Amniotic epithelial cell (primary cell): ENCODE measurements around the gene CLRN1.

ENCODE experiments used
- DNase-seq: peaks from one replicate; pipeline ENCODE4 v3.0.0-alpha.2; 2010; ENCODE audit warnings: low read depth

CLRN1 gene

DNA sequence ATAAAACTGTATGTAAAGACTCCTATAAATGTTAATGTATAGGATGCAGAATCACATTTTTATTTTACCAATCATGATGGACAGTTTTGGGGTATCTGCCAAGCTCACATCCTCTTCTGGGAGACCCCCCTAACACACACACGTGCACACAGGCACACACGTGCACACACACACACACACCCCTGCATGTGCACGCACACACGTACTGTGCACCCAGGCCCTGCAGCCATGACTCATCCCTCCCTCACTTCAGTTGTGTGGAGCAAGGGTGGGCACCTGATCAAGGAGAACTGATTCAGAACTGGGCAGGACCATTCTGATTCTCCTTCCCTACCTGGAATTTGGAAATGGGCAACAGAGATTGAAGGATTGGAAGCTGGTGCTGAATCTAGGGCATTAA lies 51.3 kb downstream of the CLRN1 start:
- DNase-seq: no peak

DNA sequence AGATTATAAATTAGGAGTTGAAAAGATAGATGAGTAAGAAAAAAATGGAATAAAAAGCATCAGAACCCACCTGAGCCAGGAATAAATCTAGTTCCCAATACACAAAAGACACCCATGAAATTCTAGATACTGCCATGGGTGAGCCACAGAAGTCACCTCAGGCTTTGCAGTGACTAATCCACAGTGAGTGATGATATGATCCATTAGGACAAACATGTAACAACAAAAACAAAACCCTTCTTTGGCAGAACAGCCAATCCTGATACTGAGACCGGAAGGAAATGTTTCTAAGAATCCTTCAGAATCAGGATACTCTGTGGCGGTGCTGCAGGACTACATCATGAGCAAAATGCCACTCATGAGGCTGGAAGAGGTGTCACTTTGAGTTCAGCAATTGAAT lies 52.3 kb downstream of the CLRN1 start:
- DNase-seq: no peak

DNA sequence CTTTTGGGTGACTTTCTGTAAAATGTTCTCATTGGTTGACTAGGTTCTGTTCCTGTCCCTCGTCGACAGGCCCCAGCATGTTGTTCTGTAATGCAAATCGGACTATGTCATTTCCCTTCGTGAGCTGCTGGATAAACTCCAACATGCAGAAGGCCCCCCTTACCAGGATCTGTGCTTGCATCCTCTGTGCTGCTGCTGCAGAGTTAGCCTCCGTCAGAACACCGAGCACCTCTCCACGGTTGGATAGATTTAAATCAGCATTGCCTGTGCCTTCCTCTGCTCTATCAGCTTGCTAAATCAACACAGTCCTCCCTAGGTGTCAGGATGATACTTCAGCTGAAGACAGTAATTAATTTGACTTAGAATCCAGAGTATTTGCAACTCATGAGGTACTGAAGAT lies 54.6 kb downstream of the CLRN1 start:
- DNase-seq: no peak

DNA sequence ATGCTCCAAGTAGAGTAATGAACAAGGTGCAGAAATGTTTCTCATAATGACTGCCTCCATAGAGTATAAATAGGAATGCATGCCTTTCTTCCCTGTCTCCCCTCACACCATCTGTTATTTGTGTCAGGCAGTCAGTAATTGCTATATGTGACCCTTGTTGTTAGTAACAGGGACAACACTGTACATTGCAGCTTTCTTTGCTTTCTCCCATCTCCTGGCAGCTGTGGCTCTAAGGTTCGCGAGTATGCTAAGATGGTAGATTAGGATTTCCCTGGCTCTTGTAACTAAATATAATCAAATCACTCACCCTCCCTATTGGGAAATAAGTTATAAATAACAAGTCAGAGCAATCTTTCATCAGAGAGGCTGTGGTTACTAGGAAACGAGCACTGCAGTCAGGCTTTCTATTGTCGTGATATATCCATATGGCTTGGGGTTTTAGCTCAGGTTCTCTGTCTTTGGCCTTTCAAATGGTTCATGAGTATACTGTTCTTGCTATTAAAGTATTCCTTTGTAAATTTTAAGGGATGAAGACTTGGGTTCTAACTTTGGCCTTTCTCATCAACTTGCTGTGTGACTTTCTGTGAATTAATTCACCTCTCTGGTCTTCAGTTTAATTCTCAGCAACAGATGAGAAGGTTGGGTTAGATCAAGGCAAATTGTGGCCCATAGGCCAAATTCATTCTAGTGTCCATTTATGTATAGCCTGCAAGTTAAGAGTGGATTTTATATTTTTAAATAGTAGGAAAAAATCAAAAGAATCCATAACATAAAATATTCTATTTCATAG lies 59.2 kb downstream of the CLRN1 start:
- DNase-seq: peak; percentile 34

DNA sequence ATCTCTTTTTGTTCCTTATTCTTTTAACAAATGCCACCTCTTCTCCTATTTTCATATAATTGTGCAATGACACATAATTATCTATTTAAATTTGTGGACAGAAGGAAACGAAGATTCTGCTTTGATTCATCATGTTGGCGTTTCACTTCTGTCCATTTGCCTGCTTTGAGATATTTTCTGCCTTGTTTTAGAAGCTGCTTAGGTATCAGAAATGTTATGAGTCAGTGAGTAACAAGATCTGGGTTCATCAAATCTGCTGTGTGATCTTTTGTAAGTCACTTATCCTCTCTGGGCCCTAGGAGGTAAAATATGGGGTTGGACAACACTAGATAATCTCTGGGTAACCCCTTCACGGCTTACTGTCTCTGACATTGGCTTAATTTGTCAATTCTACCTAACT lies 60.0 kb downstream of the CLRN1 start:
- DNase-seq: no peak

DNA sequence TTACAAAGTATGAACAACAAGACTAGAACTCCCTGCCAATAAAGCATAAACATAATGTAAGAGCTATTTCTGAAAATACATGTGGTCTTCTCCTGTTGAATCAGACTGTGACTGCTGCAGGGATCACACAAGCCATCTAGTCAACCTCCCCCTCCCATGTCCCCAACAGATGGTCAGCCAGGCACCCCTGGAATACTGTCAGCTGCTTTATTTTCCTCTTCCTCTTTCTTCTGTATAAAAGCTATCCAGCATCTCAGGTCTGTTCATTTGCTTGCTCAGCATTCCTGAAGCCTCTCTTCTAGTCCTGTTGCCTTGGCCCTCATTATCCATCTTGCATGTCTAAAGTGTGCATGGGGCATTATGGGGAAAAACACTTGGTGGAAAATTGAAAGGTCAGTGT lies 60.8 kb downstream of the CLRN1 start:
- no peak for DNase-seq

DNA sequence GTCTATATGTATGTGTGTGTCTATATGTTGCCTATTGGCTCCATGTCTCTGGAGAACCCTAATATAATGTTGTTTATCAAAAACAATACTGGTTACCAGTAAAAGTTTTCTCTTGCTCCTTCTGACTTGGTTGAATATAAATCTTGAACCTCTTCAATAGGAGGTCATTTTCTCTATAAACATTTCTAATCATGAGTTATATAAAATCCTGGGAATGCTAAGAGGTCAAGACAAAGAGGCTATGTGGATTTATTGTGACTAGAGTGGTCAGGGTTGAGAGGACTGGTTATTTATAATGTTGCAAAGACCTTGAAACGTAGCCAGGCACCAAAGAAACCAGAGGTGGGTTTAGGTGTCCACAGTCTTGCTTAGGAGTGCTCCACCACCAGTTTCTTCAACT lies 66.1 kb downstream of the CLRN1 start:
- DNase-seq: no peak

DNA sequence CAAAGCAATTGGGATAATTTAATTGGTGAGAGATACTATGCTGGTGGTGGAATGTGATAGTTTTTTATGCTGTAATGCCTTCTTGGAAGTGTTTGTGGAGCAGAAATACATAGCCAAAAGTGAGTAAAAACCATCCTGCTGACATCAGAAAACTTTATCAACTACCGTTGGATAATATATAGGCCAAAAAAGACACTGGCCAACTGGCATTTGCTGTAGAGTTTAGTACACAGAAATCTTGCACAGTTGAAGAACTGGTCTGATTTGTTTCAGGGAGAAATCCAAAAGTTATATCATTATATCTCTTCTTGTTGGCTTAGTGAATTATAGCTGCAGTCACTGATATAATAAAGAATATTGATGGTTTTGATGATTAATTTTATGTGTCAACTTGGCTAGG lies 66.8 kb downstream of the CLRN1 start:
- DNase-seq: no peak

DNA sequence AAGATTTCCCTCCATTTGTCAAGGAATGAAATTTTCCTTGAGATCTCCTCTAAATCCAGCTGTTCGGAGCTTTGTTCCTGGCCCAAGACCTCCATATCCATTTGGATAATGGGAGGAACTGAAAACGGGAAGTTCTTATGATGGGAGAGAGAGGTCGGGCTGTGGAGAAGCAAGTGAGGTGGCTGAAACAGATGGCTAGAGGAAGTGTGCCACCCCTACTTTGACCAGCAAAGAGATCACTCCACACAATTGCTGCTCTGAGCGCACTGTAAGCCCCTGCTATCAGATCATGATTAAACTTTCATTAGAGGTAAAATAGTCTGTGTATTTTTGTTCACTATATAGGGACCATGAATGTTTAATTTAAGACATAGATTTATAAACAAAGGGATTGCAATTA lies 67.2 kb downstream of the CLRN1 start, which contains the start of gene MINDY4B:
Gene MINDY4B (minus strand): TSS at position 101 of the 400 bp plus-strand sequence. CDS start 0 bp downstream, at position 101.
- DNase-seq: no peak

DNA sequence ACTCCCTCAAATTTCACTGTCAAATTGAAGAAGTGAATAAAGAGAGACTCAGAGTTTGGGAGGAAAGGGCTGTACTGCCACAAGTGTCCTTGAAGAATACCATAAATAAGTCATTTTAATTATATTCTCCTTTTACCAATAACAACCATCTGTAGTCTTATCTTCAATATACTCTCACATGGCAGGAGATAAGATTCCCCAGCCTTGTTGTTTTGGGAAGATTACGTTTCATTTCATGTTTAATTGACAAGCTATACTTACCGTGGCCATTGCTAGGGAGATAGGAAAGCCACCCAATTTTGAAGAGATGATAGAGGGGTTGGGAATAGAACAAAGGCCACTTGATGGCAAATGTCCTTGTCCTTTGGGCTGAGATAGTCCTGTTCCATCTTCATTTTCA lies 69.5 kb downstream of the CLRN1 start:
- no peak for DNase-seq

DNA sequence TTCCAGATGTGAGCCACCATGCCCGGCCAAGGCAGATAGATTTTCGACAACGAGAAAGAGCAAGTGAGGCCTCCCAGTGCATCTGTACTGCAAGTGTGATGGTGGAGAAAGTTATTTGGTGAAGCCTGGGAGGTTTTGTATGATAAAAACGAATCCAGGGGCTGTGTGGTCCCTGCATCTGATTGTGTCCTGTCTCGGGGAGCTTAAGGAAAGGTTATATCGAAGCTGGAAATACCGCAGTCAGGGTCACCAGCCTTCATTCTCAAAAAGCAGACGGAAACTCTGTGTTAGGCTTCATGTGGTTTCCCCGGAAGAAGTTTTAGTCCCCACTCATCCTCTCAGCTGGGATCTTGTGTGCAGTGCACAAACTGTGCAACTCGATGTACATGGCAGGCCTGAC lies 70.7 kb downstream of the CLRN1 start:
- DNase-seq: no peak

DNA sequence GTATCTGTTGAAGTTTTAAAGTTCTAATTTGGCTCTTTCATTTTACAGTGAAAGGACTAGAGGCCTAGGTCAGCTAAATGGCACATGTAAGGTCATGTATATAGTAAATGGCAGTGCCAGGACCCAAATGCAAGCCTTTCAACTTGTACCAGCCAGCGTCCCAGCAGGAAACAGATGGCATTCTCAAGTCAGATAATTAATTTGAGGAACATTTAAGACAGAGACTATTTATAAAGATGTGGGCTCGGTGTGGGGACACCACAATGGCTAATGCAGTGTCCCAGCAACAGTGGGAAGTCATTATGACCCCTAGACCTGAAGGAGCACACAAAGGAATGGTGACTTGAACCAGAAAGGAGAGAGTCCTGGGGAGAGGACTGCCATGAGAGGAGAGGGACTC lies 73.4 kb downstream of the CLRN1 start:
- no peak for DNase-seq

DNA sequence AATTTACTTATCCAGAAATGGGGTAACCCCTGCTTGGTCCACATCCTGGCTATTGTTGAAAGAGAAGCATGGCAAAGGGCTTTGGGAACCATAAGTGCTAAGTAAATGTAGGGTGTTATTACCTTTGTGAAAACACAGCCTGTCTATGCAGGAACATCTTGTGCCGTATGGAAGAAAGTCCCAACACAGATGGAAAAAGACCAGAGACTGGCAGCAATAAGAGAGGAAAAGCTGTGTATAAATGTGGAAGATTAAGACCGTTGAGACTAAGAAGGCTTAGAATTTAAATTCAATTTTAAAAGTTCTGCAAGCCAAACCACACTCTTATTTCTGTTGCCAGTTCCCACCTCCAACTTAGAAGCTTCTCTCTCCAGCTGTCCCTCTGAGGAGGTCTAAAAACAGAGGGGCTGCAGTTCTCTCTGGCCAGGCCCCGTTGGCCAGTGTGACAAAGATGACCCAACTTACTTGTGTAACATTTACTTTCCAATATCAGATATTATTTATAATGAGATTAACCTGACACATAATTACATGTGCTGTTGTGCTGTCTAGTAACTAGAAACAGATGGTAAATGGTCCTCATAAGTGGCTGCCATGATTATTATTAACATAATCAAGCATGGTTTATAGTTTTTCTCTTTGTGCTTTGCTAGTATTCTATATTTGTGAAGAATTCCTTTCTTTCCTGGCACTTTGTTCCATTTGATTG lies 74.3 kb downstream of the CLRN1 start:
- DNase-seq: no peak

DNA sequence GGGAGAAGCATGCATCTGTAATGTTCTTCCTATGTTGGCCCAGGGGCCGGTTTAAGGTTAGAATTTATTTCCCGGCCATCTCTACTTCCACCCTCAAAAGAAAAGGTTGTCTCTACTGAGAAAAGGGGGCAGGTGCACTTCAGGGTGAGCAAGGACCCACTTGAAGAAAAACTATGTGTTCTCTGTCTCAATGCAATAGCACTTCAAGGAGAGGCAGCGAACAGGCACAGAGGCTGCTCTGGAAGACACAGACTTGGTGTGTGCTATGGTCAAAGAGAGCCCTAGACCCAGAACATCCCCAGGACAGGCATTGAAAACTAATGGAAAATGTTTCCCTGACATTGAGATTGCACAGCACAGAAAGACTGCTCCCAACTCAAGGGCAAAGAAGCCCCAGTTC lies 74.9 kb downstream of the CLRN1 start:
- DNase-seq: no peak

DNA sequence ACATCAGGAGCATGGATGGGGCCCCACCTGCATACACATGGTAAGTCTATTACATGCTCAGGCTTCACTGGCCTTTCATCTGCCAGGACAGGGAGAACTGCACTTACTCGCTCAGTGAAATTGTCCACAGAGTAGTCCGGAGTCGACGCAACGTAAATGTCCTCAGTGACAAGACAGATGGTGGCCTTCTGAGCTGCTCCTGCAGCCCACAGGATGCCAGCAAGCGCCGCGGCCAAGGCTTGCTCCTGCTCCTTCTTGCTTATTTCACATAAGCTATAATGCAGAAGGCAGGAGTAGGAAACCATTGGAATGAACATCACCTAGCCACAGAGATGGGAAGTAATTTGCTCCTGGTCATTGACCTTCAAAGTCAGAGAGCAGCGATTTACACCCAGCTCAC lies 81.7 kb downstream of the CLRN1 start:
- DNase-seq: no peak

DNA sequence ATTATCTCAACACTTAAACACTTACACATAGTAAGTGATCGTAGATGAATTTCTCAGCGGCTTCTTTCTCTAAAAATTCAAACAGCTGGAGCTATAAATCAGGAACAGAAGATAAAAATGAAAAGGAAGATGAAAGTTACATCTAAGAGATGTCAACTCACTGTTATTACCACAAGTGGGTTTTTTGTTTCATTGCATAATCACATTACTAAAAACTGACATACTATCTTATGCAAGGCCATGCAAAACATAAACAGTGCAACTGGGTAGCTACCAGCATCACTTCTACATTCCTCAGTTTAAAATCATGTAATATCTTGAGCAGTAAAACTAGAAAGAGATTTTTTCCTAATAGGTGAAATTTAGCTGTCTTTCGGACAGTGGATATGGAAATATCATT lies 82.2 kb downstream of the CLRN1 start:
- DNase-seq: peak; percentile 95

DNA sequence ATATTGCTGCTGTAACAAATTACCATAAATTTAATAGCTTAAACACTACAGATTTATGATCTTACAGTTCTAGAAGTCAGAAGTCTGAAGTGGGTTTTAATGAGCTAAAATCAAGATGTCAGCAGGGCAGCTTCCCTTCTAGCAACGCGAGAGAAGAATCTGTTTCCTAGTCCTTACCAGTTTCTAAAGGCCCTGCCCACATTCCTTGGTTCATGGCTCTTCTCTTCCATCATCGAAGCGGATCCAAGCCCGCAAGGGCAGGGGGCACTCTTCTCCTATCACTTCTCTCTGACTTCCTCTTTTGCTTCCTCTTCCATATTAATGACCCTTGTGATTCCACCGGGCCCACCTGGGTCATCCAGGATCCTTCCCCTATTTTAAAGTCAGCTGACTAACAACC lies 83.4 kb downstream of the CLRN1 start:
- no peak for DNase-seq

DNA sequence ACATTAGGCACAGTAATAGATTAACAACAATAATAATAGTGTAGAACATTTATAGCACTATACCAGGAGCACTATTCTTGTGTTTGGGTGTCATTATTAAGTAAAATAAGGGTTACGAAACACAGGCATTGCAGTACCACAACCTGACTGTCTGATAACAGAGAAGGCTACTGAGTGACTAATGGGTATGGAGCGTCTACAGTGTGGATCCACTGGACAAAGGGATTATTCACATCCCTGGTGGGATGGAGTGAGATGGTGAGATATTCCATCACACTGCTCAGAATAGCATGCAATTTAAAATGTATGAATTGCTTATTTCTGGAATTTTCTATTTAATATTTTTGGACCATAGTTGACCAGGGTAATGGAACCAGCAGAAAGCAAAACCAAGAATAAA lies 85.5 kb downstream of the CLRN1 start:
- DNase-seq: peak; percentile 97

DNA sequence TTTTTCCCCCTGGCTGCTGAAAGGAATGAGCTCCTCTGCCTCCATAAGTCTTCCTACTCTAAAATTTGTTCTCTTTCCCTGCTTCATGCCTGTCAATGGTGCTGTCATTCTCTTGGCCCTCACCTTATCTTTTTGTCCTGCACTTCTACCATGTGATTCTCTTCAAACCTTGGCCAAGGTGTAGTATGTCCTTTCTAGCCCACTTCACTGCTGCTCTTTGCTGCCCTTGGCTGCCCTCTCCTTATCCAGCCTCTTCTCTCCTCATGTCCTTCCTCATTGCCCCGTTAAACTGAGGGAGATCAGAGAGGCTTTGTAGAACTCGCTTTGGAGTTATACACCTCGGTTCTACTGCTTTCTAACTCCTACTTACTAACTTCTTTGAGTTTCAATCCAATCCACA lies 87.0 kb downstream of the CLRN1 start:
- no peak for DNase-seq

DNA sequence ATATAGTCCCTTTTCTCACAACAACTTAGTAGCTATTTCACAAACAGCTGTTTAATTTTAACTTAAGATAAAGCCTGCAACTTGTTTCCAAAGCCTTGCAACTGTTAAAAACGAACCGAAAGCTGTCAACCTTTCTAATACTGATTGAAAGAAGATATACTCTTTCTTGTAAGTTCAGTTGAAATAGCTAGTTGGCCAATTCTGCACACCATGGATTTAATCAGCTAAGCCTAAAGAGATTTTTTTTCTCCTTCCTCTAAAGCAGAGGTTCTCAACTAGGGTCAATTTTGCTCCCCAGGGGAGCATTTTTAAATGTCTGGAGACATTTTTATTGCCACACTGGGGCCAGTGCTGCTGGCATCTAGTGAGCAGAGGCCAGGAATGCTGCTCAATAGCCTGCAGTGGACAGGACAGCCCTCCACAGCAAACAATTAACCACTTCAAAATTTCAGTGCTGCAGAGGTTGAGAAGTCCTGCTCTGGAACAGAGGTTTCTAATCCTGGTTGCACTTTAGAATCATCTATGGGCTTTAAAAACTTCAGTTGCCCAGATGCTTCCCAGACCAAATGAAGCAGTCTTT lies 93.4 kb downstream of the CLRN1 start:
- no peak for DNase-seq

DNA sequence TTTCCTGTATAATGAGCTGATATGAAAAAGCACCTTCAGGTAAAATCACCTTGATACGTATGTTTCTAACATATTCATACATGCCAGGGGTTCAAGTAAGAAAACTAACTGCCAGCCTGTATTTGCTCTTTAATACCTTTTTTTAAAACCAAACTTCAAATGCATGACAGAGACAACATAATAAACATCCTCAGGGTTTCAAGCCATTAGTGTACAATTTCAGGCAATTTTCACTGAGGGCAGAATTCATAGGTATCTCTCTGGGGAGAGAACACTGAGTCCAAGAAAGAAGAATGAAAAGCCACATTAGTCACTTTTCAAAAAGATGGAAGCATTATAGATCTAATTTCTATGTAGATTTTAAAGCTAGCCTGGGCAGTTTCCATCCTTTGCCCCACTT lies 94.2 kb downstream of the CLRN1 start:
- no peak for DNase-seq

DNA sequence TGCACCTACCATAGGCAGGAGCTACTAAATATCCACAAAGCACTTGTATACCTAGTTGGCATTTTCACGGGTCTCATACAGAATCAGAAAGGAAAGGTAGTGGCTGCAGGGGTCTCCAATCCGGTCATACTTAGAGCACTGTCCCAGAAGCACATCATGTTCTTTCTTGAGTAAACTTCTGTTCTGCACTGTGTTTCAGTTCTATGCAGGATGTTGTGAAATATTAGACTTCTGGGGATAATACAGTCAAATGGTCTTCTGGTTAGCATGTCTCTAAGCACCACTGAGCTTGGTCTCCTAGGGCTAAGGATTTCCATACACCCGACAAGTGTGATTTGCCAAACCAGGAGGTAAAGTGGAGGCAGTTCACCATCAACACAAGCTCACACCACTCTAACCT lies 95.2 kb downstream of the CLRN1 start:
- DNase-seq: peak; percentile 68

DNA sequence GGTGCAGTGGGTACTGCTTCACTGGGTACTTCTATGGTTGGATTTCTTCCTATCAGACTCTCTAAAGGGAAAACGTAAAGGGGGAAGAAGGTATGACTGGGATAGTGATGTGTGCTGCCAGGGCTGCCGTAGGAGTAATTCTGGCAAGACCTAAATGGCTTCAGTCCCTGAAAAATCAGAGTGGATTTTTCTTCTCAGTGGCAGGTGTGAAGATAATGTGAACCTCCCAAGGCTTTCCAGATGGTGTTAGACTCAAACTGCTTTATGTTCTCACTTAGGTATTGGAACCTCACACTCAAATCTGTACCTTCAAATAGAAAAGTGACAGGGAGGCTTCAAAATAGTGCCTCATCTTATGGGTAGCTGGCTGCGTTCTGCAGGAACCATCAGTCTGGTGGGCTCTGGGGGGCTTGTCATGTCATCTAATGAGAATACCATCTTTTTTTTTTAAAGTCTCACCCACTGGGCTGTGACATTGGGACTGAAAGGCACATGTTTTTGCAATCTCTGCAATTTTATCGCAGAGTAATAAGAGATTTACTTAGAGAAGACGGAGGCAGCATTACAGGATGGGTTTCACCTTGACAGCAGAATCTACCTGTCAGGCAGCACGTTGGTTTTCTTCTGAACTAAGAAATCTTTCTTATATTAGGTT lies 95.8 kb downstream of the CLRN1 start:
- DNase-seq: no peak
